ENCODE results near the gene BACH2.

GRCh38 chr6:89888871-89889270 lies 407.8 kb downstream of the BACH2 start:
- TF ChIP-seq RAD21 (IDR thresholded peaks at IDR 0.05; ENCODE audit: low read depth): no peak
- no peak for TF ChIP-seq CTCF (IDR thresholded peaks at IDR 0.05 in 2 of 3, conservative IDR thresholded peaks at IDR 0.05 in 1 of 3; ENCODE audit: borderline replicate concordance in 1 of 3, insufficient read depth in 1 of 3, low read depth in 2 of 3, low read length in 2 of 3)
- TF ChIP-seq POLR2AphosphoS5 (IDR thresholded peaks at IDR 0.05; ENCODE audit: low read depth, low read length): no peak
- TF ChIP-seq REST (IDR thresholded peaks at IDR 0.05; ENCODE audit: low read depth): no peak
- no peak for TF ChIP-seq EZH2phosphoT487 (IDR thresholded peaks at IDR 0.05; ENCODE audit: borderline replicate concordance)
- no peak for TF ChIP-seq POLR2A (IDR thresholded peaks at IDR 0.05; ENCODE audit: borderline replicate concordance, extremely low read depth, insufficient read depth, insufficient read length)
- TF ChIP-seq ELF1 (IDR thresholded peaks at IDR 0.05; ENCODE audit: borderline replicate concordance, low read depth): no peak
- no peak for TF ChIP-seq EZH2 (IDR thresholded peaks at IDR 0.05)
- TF ChIP-seq JUND (IDR thresholded peaks at IDR 0.05): no peak
- no peak for TF ChIP-seq FOSL1 (IDR thresholded peaks at IDR 0.05; ENCODE audit: low read depth)
- no peak for TF ChIP-seq EGR1 (IDR thresholded peaks at IDR 0.05; ENCODE audit: low read depth)
- no peak for TF ChIP-seq SP1 (IDR thresholded peaks at IDR 0.05; ENCODE audit: low read depth)
- no peak for TF ChIP-seq YY1 (IDR thresholded peaks at IDR 0.05; ENCODE audit: extremely low read depth, insufficient replicate concordance, low read depth, low read length)

Measured in HCT116 (cell line).